ENCODE results near the gene WNT16.
"Not testable (repeated sequence)": the region's sequence is repeated elsewhere in the genome, so short reads cannot be mapped to it uniquely, and the experiment has no call there.

The WNT16 gene

DNA sequence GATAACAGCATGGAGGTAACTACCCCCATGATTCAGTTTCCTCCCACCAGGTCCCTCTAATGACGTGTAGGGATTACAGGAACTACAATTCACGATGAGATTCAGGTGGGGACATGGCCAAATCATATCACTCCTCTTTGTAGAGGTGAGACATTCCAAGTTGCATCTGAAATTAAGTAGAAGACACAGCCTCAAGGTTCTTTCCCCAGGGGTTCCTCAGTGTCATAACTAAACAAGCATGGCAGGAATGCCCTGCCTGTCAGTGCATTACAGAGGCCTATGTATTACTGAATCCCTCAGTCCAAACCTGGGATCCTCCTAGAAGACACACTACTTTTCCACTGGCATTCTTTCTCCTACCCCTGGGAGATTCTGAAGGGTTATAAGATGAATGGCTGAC lies 42.6 kb upstream of the WNT16 start:
- DNase-seq (ENCODE audit: low read depth) = no peak
- TF ChIP-seq CTCF (conservative IDR thresholded peaks at IDR 0.05; ENCODE audit: low read length) = no peak
- no peak overlapping the region for H3K4me3 ChIP-seq (ENCODE audit: low read length)

- H3K4me3 ChIP-seq (ENCODE audit: low read length) = no peak overlapping the region
- DNase-seq (ENCODE audit: low read depth) = no peak
- TF ChIP-seq CTCF (conservative IDR thresholded peaks at IDR 0.05; ENCODE audit: low read length) = no peak
These were observed 41.8 kb upstream of the WNT16 start for GRCh38 chr7:121286742-121287734.

DNA sequence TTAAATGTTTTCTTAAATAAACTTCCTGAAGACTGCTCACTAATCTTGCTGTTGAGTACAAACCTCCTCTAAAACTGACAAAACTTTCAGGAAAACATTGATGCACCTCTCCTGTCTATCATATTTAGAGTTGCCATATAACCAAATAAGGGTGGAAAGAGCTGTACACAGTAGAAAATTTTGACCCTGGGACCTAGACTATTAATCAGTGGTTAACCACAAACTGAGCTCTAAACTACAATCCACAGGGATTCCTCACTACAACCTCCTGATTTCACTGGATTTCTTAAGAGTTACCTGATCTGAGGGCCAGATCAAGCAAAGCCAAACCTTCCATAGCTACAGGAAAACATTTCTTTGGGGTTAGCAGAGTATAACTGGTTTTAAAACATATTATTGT lies 39.9 kb upstream of the WNT16 start:
- TF ChIP-seq CTCF (conservative IDR thresholded peaks at IDR 0.05; ENCODE audit: low read length) = no peak
- peak; percentile 82 for DNase-seq (ENCODE audit: low read depth)
- no peak overlapping the region for H3K4me3 ChIP-seq (ENCODE audit: low read length)

DNA sequence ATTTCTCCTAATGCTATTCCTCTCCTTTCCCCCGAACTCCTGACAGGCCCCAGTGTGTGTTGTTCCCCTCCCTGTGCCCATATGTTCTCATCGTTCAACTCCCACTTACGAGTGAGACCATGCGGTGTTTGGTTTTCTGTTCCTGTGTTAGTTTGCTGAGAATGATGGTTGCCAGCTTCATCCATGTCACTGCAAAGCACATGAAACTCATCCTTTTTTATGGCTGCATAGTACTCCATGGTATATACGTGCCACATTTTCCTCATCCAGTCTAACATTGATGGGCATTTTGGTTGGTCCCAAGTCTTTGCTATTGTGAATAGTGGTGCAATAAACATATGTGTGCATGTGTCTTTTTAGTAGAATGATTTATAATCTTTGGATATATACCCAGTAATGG lies 38.9 kb upstream of the WNT16 start:
- not testable (repeated sequence) for H3K4me3 ChIP-seq (ENCODE audit: low read length)

GRCh38 chr7:121294448-121294992 lies 34.3 kb upstream of the WNT16 start:
- H3K4me3 ChIP-seq (ENCODE audit: low read length) = no peak overlapping the region
- DNase-seq (ENCODE audit: low read depth) = no peak
- TF ChIP-seq CTCF (conservative IDR thresholded peaks at IDR 0.05; ENCODE audit: low read length) = no peak

More for the DNA sequence above, 38.9 kb upstream of the WNT16 start:
- DNase-seq (ENCODE audit: low read depth) = not testable (repeated sequence)

GRCh38 chr7:121297843-121298242 lies 31.0 kb upstream of the WNT16 start:
- H3K4me3 ChIP-seq (ENCODE audit: low read length) = no peak overlapping the region
- TF ChIP-seq CTCF (conservative IDR thresholded peaks at IDR 0.05; ENCODE audit: low read length) = no peak

GRCh38 chr7:121298831-121299239 lies 30.0 kb upstream of the WNT16 start:
- no peak for DNase-seq (ENCODE audit: low read depth)
- no peak for TF ChIP-seq CTCF (conservative IDR thresholded peaks at IDR 0.05; ENCODE audit: low read length)
- no peak overlapping the region for H3K4me3 ChIP-seq (ENCODE audit: low read length)

More at GRCh38 chr7:121297843-121298242, 31.0 kb upstream of the WNT16 start:
- no peak for DNase-seq (ENCODE audit: low read depth)
